Kidney tubule cell (primary cell): Measurements from ENCODE around the gene NASP.

Experiments
- DNase-seq: peaks from one replicate; pipeline ENCODE4 v3.0.0-alpha.2; 2018; ENCODE audit warnings: low spot score

The NASP gene, protein sequence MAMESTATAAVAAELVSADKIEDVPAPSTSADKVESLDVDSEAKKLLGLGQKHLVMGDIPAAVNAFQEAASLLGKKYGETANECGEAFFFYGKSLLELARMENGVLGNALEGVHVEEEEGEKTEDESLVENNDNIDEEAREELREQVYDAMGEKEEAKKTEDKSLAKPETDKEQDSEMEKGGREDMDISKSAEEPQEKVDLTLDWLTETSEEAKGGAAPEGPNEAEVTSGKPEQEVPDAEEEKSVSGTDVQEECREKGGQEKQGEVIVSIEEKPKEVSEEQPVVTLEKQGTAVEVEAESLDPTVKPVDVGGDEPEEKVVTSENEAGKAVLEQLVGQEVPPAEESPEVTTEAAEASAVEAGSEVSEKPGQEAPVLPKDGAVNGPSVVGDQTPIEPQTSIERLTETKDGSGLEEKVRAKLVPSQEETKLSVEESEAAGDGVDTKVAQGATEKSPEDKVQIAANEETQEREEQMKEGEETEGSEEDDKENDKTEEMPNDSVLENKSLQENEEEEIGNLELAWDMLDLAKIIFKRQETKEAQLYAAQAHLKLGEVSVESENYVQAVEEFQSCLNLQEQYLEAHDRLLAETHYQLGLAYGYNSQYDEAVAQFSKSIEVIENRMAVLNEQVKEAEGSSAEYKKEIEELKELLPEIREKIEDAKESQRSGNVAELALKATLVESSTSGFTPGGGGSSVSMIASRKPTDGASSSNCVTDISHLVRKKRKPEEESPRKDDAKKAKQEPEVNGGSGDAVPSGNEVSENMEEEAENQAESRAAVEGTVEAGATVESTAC

DNA sequence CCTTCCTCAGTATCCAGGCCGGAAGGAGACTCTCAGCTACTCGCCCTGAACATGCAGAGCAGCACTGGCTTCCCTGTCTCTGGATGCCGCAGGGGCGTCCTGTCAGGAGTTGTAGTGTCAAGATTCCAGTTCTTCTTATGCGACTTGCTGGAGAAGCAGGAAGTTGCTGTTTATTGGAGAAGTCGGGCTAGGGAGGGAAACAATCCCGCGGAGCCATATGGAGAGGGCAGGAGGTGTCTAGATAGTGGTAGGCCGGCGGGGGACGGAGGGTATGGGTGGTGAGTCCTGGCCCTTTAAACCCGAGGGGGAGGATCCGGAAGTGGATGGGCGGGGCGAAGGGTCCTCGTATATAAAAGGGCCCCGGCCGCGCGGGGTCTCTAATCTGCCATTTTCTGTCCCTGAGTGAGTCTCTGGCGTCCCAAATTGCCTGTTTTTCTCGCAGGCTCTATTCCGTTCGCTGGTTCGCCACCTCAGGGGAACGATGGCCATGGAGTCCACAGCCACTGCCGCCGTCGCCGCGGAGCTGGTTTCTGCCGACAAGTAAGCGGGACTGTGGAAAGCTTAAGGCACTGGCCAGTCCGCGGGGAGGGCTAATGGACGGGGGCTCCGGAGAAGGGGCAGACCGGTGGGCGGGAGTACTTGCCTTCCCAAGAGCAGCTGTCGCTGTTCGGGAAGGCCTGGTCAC lies at the start of gene NASP:
Gene NASP, plus strand, starts transcription at position 376 of the 685 bp plus-strand sequence. Its CDS starts 106 bp downstream, at position 482.
- DNase-seq, result peak; percentile 87

GRCh38 chr1:45535988-45536766 lies 47.7 kb upstream of the NASP start:
- no peak for DNase-seq

DNA sequence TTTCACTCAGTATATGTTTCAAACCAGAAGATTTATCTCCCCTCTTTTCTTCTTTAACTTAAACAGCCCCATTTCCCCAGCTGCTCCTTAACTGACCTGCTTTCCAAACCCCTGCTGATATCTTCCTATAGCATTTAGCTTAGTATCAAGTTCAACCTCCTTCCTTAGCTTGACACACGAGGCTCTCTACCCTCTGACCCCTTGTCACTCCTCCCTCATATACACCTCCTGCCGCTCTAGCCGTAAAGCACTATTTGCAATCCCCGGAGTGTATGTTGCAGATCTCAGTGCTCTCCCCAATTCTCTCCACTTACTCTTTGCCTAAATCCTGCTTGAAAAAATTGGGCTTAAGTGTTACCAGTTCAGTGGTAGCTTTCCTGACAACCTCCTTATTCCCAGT lies 47.0 kb upstream of the NASP start:
- DNase-seq, result no peak

GRCh38 chr1:45541193-45541592 lies 42.6 kb upstream of the NASP start:
- no peak for DNase-seq

GRCh38 chr1:45542591-45542990 lies 41.2 kb upstream of the NASP start:
- no peak for DNase-seq

DNA sequence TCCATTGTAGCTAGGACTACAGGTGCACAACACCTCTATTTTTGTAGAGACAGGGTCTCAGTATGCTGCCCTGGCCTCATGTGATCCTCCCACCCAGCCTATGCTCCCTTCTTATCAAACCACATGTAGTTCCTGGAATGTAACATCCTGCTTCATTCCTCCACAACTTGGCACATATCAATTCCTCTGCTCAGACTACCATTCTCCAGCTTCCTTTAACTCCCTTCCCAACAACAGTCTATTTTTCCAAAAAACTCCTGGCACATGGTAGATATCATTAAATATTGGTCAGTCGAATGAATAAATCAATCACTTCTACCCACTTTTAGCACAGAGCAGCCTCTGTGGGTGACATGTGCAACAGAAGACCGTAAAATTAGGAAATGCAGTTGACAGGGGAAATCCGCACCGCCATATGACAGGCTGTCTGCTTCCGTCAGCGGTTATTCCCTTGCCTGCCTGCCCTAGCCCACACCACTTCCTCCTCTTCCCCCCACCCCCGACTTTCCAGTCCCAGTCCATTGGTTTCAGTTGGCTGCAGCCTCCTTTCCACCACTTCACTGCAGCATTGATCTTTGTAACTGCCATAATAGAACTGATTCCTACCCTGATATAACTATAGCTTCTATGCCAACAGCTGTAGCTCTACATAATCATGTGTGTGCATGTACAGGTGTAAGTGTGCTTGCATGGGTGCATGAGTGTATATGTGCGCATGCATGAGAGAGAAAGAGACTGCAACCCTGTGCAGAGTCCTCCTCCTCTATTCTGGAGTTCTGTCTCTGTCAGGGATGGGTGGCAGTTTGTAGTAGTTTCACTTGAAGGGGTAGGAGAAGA lies 40.0 kb upstream of the NASP start:
- peak; percentile 73 for DNase-seq

DNA sequence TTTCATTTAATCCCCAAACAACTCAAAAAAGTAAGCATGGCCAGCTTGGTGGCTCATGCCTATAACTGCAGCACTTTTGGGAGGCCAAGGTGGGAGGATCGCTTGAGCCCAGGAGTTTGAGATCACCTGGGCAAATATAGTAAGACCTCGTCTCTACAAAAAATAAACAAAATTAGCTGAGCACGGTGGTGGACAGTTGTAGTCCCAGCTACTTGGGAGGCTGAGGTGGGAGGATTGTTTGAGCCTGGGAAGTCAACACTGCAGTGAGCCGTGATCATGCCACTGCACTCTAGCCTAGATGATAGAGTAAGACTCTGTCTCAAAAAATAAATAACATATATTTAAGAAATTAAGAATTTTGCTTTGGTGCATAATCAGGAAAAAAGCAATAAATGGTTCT lies 39.3 kb upstream of the NASP start:
- no peak for DNase-seq

GRCh38 chr1:45545019-45545493 lies 38.8 kb upstream of the NASP start:
- DNase-seq, result peak; percentile 44

DNA sequence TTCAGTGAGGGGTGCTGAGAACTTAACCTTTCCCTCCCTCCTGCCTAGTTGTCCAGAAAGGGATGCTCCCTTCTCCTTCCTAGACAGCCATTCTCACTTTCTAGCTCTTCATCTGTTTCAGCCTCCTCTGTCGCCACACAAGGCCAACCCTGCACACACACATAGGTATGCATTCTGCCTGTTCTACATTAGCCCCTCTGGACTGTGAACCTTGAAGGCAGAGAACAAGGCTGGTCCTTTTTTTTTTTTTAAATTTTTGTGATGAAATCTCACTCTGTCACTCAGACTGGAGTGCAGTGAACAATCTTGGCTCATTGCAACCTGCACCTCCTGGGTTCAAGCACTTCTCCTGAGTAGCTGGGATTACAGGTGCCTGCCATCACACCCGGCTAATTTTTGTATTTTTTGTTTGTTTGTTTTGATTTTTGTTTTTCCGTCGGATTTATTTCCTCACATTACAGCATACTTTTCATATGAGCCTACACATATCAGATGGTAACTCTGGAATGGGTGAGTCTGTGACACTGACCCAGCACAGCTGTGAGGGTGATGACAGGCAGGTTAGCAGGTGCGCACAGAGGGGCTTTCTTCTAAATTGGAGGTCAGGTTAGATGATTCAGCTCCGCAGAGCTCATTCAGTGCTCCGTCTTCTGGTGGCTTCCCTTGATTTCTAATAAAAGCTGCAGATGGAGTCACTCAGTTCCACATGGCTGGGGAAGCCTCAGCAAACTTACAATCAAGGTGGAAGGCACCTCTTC lies 38.1 kb upstream of the NASP start:
- DNase-seq, result no peak

DNA sequence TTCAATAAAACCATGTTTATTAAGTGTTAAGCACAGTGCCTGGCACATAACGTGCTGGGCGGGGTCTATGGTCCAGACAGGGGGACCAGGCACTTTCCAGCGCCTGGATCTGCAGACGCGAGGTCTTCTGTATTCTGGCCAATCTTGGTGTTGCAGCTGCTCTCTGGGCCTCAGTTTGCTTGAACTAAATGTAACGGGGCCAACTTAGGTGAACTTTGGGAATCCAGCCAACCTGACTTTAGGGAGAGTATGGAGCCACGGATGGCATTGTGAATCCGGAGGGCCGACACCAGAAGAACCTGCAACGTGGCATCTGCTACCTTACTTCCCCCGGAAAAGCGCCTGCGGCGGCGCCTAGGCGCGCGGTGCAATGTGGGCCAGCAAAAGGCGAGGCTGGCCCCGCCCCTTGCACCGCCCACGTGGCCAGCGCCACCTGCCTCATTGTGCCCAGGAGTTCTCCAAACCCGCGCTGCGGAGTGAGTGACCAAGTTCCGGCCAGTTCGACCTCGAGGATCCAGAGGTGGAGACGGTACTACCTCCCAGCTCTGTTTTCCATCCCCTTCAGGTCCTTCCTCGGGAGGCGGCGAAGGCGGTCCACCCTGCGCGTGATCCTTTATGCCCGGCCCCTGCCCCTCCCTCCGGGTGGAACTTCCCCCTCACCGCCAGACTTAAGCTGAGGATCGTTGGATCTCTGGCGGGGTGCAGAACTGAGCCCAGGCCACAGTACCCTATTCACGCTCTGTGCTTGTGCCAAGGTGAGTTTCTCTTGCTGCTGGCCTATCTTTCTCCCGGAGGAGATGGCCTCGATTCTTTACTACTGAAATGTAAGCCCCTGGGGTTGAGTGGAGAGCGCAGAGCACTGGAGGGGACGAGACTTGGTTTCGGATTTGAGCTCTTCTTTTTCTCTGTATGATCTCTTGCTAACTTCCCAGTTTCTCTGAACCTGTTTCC lies 33.2 kb upstream of the NASP start, which contains the start of gene AKR1A1:
Gene AKR1A1, plus strand, starts transcription at position 426 of the 951 bp plus-strand sequence. CDS start 10,969 bp downstream, outside the sequence.
- DNase-seq, result peak; percentile 94

- no peak for DNase-seq
Observed at GRCh38 chr1:45551684-45552083, 32.2 kb upstream of the NASP start.

DNA sequence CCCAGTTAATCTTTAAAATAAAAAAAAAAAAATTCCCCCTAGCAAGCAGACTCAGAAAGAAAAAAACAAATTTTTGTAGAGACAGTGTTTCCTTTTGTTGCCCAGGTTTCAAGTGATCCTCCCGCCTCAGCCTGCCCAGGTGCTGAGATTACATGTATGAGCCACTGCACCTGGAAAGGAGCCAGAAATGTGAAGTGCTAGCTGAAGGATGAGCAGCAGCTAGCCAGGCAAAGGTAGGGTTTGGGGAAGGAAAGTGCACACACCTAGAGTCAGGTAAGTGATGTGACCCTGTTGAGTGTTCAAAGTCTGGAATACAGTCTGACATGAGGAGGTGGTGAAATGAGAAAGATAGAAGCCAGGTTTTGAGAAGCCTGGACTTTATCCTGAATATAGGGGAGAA lies 31.5 kb upstream of the NASP start:
- peak; percentile 81 for DNase-seq

DNA sequence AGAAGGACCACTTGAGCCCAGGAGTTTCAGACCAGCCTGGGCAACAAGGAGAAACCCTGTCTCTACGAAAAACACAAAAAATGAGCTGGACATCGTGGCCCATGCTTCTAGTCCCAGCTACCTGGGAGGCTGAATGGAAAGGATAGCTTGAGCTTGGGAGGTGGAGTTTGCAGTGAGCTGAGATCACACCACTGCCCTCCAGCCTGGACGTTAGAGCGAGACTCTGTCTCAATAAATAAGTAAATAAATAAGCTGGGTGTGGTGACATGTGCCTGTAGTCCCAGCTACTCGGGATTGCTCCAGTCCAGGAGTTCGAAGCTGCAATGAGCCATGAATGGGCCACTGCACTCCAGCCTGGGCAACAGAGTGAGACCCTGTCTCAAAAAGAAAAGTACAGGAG lies 29.6 kb upstream of the NASP start:
- DNase-seq, result no peak

- no peak for DNase-seq
Observed at GRCh38 chr1:45557422-45557944, 26.4 kb upstream of the NASP start.

DNA sequence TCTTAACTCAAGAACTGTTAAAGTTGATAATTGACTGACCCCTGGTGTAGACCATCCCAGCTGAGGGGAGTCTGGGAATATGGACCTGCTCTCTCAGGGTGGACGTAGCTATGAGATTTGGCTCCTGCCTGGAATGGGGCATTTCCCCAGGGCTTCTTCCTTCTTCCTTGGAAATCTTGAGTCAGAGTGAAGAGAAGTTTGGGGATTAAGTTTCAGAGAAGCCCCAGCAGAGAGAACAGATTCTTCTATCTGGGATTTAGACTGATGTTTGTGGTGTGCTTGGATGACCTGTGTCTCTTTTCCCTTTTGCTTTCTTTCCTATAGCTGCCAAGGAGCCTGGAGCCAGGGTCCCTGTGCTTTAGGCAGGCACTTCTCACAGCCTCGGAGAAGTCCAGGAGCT lies 20.0 kb upstream of the NASP start:
- DNase-seq, result no peak

DNA sequence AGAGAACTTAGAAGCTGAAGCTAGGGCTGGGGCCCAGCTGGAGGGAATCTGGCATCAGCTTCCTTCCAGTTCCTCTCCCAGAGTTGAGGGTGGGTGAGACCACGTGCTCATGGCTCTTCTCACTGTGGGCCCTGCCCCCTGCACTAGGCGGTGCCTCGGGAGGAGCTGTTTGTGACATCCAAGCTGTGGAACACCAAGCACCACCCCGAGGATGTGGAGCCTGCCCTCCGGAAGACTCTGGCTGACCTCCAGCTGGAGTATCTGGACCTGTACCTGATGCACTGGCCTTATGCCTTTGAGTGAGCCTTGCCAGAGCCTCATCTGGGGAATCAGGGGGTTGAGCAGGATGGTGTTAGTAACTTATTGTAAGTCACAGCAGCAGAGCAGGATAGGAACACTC lies 17.1 kb upstream of the NASP start:
- DNase-seq, result no peak

GRCh38 chr1:45567911-45568310 lies 15.9 kb upstream of the NASP start:
- DNase-seq, result no peak

DNA sequence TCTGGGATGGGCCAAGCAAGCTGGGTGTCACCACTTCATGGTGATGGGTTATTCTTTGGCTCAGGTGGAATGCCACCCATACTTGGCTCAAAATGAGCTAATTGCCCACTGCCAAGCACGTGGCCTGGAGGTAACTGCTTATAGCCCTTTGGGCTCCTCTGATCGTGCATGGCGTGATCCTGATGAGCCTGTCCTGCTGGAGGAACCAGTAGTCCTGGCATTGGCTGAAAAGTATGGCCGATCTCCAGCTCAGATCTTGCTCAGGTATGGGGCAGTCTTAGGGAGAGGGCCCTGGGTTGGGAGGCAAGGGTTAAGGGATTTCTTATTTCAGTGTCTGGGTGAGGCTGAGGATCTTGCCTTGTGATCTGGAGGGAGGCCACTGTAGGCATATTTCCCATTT lies 15.4 kb upstream of the NASP start:
- no peak for DNase-seq

DNA sequence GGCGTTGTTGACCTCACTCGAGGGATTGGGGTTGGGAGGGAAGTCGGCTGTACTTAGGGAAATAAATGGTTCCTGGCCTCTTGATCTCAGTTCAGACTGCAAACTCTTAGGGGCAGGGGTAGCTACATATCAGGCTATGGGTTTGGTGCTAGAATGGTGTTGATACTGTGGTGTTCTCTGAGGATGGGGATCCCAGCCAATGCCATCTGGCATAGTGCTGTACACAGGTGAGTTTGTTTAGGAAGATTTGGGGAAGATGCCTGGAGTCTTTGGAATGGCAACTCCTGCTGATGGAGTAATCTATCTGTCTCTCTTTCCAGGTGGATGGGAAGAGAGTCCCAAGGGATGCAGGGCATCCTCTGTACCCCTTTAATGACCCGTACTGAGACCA lies 14.3 kb upstream of the NASP start:
- DNase-seq, result no peak
